ENCODE data around the gene FOXP1.

The FOXP1 gene

GRCh38 chr3:71145954-71146353 is 437.6 kb downstream of the FOXP1 start:
- DNase-seq (ENCODE audit: low spot score): no peak

GRCh38 chr3:71144525-71145253 is 438.8 kb downstream of the FOXP1 start:
- DNase-seq (ENCODE audit: low spot score): no peak

GRCh38 chr3:71143493-71143892 is 440.0 kb downstream of the FOXP1 start:
- no peak for DNase-seq (ENCODE audit: low spot score)

- no peak for DNase-seq (ENCODE audit: low spot score)
These were observed 440.9 kb downstream of the FOXP1 start for GRCh38 chr3:71142441-71143161.

- DNase-seq (ENCODE audit: low spot score): no peak
These were observed 443.1 kb downstream of the FOXP1 start for GRCh38 chr3:71140477-71140876.

- DNase-seq (ENCODE audit: low spot score): no peak
These were observed 444.0 kb downstream of the FOXP1 start for GRCh38 chr3:71139496-71139895.

- DNase-seq (ENCODE audit: low spot score): no peak
These were observed 445.1 kb downstream of the FOXP1 start for GRCh38 chr3:71138410-71138809.

- no peak for DNase-seq (ENCODE audit: low spot score)
These were observed 447.3 kb downstream of the FOXP1 start for GRCh38 chr3:71136276-71136675.

GRCh38 chr3:71135373-71136088 is 448.0 kb downstream of the FOXP1 start:
- DNase-seq (ENCODE audit: low spot score): no peak

- no peak for DNase-seq (ENCODE audit: low spot score)
These were observed 449.0 kb downstream of the FOXP1 start for GRCh38 chr3:71134521-71134920.

GRCh38 chr3:71133865-71134264 is 449.7 kb downstream of the FOXP1 start:
- DNase-seq (ENCODE audit: low spot score): no peak

GRCh38 chr3:71132995-71133730 is 450.4 kb downstream of the FOXP1 start:
- no peak for DNase-seq (ENCODE audit: low spot score)

GRCh38 chr3:71131375-71132314 is 451.9 kb downstream of the FOXP1 start:
- no peak for DNase-seq (ENCODE audit: low spot score)

GRCh38 chr3:71130471-71131374 is 452.8 kb downstream of the FOXP1 start:
- peak; percentile 51 for DNase-seq (ENCODE audit: low spot score)

GRCh38 chr3:71129611-71130431 is 453.7 kb downstream of the FOXP1 start:
- peak; percentile 35 for DNase-seq (ENCODE audit: low spot score)

GRCh38 chr3:71128961-71129360 is 454.6 kb downstream of the FOXP1 start:
- DNase-seq (ENCODE audit: low spot score): peak; percentile 35

- DNase-seq (ENCODE audit: low spot score): no peak
These were observed 455.7 kb downstream of the FOXP1 start for GRCh38 chr3:71127844-71128243.

GRCh38 chr3:71127052-71127831 is 456.3 kb downstream of the FOXP1 start:
- DNase-seq (ENCODE audit: low spot score): peak; percentile 15
